Keratinocyte (primary cell): ENCODE measurements around the gene CXCL1. TPM values are rescaled to one million over a fixed set of nuclear protein-coding genes. Genes with fewer than 3 reads are reported as not detected.

ENCODE experiments used
- DNase-seq: peaks from one replicate; pipeline ENCODE4 v3.0.0-alpha.2; 2011; ENCODE audit warnings: low read depth, missing footprints, low spot score
- FAIRE-seq: peaks from 2 replicates; lab custom pipeline; 2011; peaks lifted over from hg19 to GRCh38; lab: Jason Lieb, UNC
- H2AFZ ChIP-seq: 2 replicates; pipeline ENCODE4 v1.6.0; 2012; ENCODE audit warnings: low read length, control low read depth, inconsistent platforms; ENCODE audit not compliant: control insufficient read depth
- H3K27ac ChIP-seq: 2 replicates; pipeline ENCODE4 v1.5.1; 2011; ENCODE audit warnings: low read length; ENCODE audit not compliant: control insufficient read depth, insufficient read depth
- H3K27me3 ChIP-seq: 3 replicates; pipeline ENCODE4 v1.6.0; 2011; ENCODE audit warnings: low read length; ENCODE audit not compliant: control insufficient read depth, insufficient read depth; ENCODE audit errors: extremely low read depth
- H3K36me3 ChIP-seq, 2 experiments: 2 replicates in 1 of 2; 3 replicates in 1 of 2; pipeline ENCODE4 v1.5.1; 2011; ENCODE audit warnings: low read length in 2 of 2, mild to moderate bottlenecking in 1 of 2; ENCODE audit not compliant: control insufficient read depth in 2 of 2, insufficient read depth in 2 of 2; ENCODE audit errors: extremely low read depth in 1 of 2
- H3K4me1 ChIP-seq: 3 replicates; pipeline ENCODE4 v1.5.1; 2011; ENCODE audit warnings: low read length; ENCODE audit not compliant: control insufficient read depth, insufficient read depth; ENCODE audit errors: extremely low read depth
- H3K4me2 ChIP-seq: 3 replicates; pipeline ENCODE4 v1.6.0; 2011; ENCODE audit warnings: low read depth, low read length; ENCODE audit not compliant: control insufficient read depth, insufficient read depth; ENCODE audit errors: extremely low read depth
- H3K4me3 ChIP-seq, 3 experiments: fragments of 200-600 bp in 1 of 3; sonication (generic) in 1 of 3; 2 replicates in 2 of 3; 3 replicates in 1 of 3; pipeline ENCODE4 v1.5.1; 2011 to 2016; ENCODE audit warnings: low read length in 3 of 3, mild to moderate bottlenecking in 3 of 3, control low read depth in 2 of 3, inconsistent platforms in 1 of 3, low read depth in 1 of 3, mixed read lengths in 1 of 3, mixed run types in 1 of 3, moderate library complexity in 1 of 3; ENCODE audit not compliant: control insufficient read depth in 2 of 3, insufficient read depth in 2 of 3; ENCODE audit errors: extremely low read depth in 1 of 3
- H3K79me2 ChIP-seq: 2 replicates; pipeline ENCODE4 v1.6.0; 2012; ENCODE audit warnings: low read length; ENCODE audit not compliant: control insufficient read depth, insufficient read depth
- H3K9ac ChIP-seq: 3 replicates; pipeline ENCODE4 v1.6.0; 2011; ENCODE audit warnings: low read length; ENCODE audit not compliant: control insufficient read depth, insufficient read depth; ENCODE audit errors: extremely low read depth
- H3K9me1 ChIP-seq: 3 replicates; pipeline ENCODE4 v1.6.0; 2011; ENCODE audit warnings: low read length; ENCODE audit not compliant: control insufficient read depth, insufficient read depth; ENCODE audit errors: extremely low read depth
- H3K9me3 ChIP-seq: 2 replicates; pipeline ENCODE4 v1.5.1; 2012; ENCODE audit warnings: low read depth, low read length; ENCODE audit not compliant: control insufficient read depth
- H4K20me1 ChIP-seq: 3 replicates; pipeline ENCODE4 v1.6.0; 2011; ENCODE audit warnings: low read length; ENCODE audit not compliant: control insufficient read depth, insufficient read depth; ENCODE audit errors: extremely low read depth
- CTCF ChIP-seq, 3 experiments: IDR thresholded peaks in 1 of 3; conservative IDR thresholded peaks in 1 of 3; optimal IDR thresholded peaks in 1 of 3; 2 replicates in 2 of 3; 3 replicates in 1 of 3; pipeline versions ENCODE3 to v1.5.1; 2011; ENCODE audit warnings: low read length in 3 of 3, mild to moderate bottlenecking in 3 of 3, moderate library complexity in 2 of 3, control low read depth in 1 of 3, inconsistent platforms in 1 of 3; ENCODE audit not compliant: insufficient read depth in 2 of 3; ENCODE audit errors: extremely low read depth in 1 of 3
- EZH2 ChIP-seq: IDR thresholded peaks from one replicate; pipeline ENCODE4 v1.6.1; 2012; ENCODE audit warnings: inconsistent platforms, mild to moderate bottlenecking, low read length, moderate library complexity
- dilution Hi-C: fragments of 300-500 bp; cut with MboI; formaldehyde crosslinking; loops from one replicate; pipeline ENCODE4 v1.7.0; 2020; ENCODE audit warnings: low sequenced_read_pairs; ENCODE audit not compliant: extremely low pct_ligation_motif_present
- polyA plus RNA-seq, 5 experiments: library from polyadenylated mRNA; depleted of rRNA in 3 of 5; stranded (reverse) in 3 of 5; stranded (forward) in 1 of 5; unstranded in 1 of 5; fragments of >200 nt; gene quantifications; 1 replicate in 1 of 5; 2 replicates in 3 of 5; 3 replicates in 1 of 5; pipeline versions ENCODE4 v1.2.1 to v1.2.3, GENCODE V29; 2011 to 2012; ENCODE audit warnings: missing spikeins in 2 of 5, low read depth in 1 of 5, low replicate concordance in 1 of 5

The CXCL1 gene
- polyA plus RNA-seq, 1 donor (not counting 4 experiments of a cell fraction or from before 2014, with no cell fraction given): 35.5 TPM

GRCh38 chr4:73836373-73837279 is 32.6 kb upstream of the CXCL1 start, which contains the start of gene CXCL6:
Gene CXCL6, plus strand, starts transcription at chr4:73836678. Its CDS starts 73 bp downstream, at chr4:73836751.
- Histone ChIP-seq H3K9ac (peak within 1 kb of the TSS; percentile 64), H3K4me3 (peak within 1 kb of the TSS; percentile 24 to 74 (median 39)), H3K79me2 (no peaks in the 10 kb centered on the region), H3K9me3 (no peaks in the 10 kb centered on the region), H3K4me2 (peak within 1 kb of the TSS; percentile 90), H2AFZ (peak within 1 kb of the TSS; percentile 89), H3K9me1 (no peaks in the 10 kb centered on the region), H3K27ac (no peak within 1 kb of the TSS), H3K4me1 (peaks cover 31% of the 10 kb centered on the region), H3K27me3 (no peaks in the 10 kb centered on the region), H3K36me3 (no peaks in the 10 kb centered on the region), H4K20me1 (no peaks in the 10 kb centered on the region)
- DNase-seq: no peak
- dilution Hi-C loops: no loop called here
- peak; percentile 36 for FAIRE-seq
- TF ChIP-seq CTCF (optimal IDR thresholded peaks at IDR 0.05 in 1 of 3, IDR thresholded peaks at IDR 0.05 in 1 of 3, conservative IDR thresholded peaks at IDR 0.05 in 1 of 3; ENCODE audit: extremely low read depth in 1 of 3, insufficient read depth in 2 of 3, low read length in 3 of 3) (no peak), EZH2 (no peak)

- no peak overlapping the region for H3K9ac ChIP-seq
- peaks cover 26% of the 10 kb centered on the region for H3K4me1 ChIP-seq
- H3K4me3 ChIP-seq: no peak overlapping the region
- dilution Hi-C loops: no loop called here
- H3K27me3 ChIP-seq: no peaks in the 10 kb centered on the region
- H3K36me3 ChIP-seq: no peaks in the 10 kb centered on the region
- no peaks in the 10 kb centered on the region for H3K9me1 ChIP-seq
- no peak for DNase-seq
- H3K79me2 ChIP-seq: no peaks in the 10 kb centered on the region
- H3K9me3 ChIP-seq: no peaks in the 10 kb centered on the region
- no peak overlapping the region for H3K27ac ChIP-seq
- no peak overlapping the region for H3K4me2 ChIP-seq
- H4K20me1 ChIP-seq: no peaks in the 10 kb centered on the region
- H2AFZ ChIP-seq: no peak overlapping the region
- no peak for TF ChIP-seq EZH2
- TF ChIP-seq CTCF (optimal IDR thresholded peaks at IDR 0.05 in 1 of 3, IDR thresholded peaks at IDR 0.05 in 1 of 3, conservative IDR thresholded peaks at IDR 0.05 in 1 of 3; ENCODE audit: extremely low read depth in 1 of 3, insufficient read depth in 2 of 3, low read length in 3 of 3): no peak
- FAIRE-seq: peak; percentile 71
Measured at GRCh38 chr4:73839071-73839470, 30.1 kb upstream of the CXCL1 start.
